ENCODE results near the gene PLEKHJ1.
A peak's percentile ranks its signal among the peaks of the same experiment; 100 is the strongest.
"Not testable (repeated sequence)": the region's sequence is repeated elsewhere in the genome, so short reads cannot be mapped to it uniquely, and the experiment has no call there.

PLEKHJ1 gene

GRCh38 chr19:2236314-2237050 lies at the start of gene PLEKHJ1, which contains the start of gene SF3A2:
TSS of gene PLEKHJ1 (minus strand) at chr19:2236329. CDS start at chr19:2236248, 81 bp downstream.
TSS of gene SF3A2 (plus strand) at chr19:2236824. CDS start at chr19:2243419, 6,595 bp downstream.
- peak; percentile 96 for DNase-seq

- DNase-seq = no peak
These were observed 47.8 kb upstream of the PLEKHJ1 start for GRCh38 chr19:2283835-2284507.

GRCh38 chr19:2282862-2283237 lies 46.7 kb upstream of the PLEKHJ1 start:
- DNase-seq = no peak

- no peak for DNase-seq
These were observed 46.1 kb upstream of the PLEKHJ1 start, which contains the start of gene PEAK3 for GRCh38 chr19:2282062-2282861. TSS of gene PEAK3 (minus strand) at chr19:2282175. CDS start at chr19:2280931, 1,244 bp downstream.

GRCh38 chr19:2281265-2282061 lies 45.3 kb upstream of the PLEKHJ1 start:
- DNase-seq = not testable (repeated sequence)

- DNase-seq = no peak
These were observed 44.6 kb upstream of the PLEKHJ1 start for GRCh38 chr19:2280633-2281264.

- DNase-seq = no peak
These were observed 42.5 kb upstream of the PLEKHJ1 start for GRCh38 chr19:2278459-2279158.

- no peak for DNase-seq
These were observed 41.0 kb upstream of the PLEKHJ1 start for GRCh38 chr19:2277138-2277537.

GRCh38 chr19:2276429-2276986 lies 40.4 kb upstream of the PLEKHJ1 start:
- DNase-seq = no peak

- no peak for DNase-seq
These were observed 39.7 kb upstream of the PLEKHJ1 start for GRCh38 chr19:2275588-2276428.

- peak; percentile 46 for DNase-seq
These were observed 38.9 kb upstream of the PLEKHJ1 start for GRCh38 chr19:2274931-2275535.

GRCh38 chr19:2274185-2274711 lies 38.1 kb upstream of the PLEKHJ1 start:
- no peak for DNase-seq

GRCh38 chr19:2273356-2274184 lies 37.4 kb upstream of the PLEKHJ1 start:
- peak; percentile 67 for DNase-seq

GRCh38 chr19:2271234-2272103 lies 35.3 kb upstream of the PLEKHJ1 start:
- DNase-seq = no peak

GRCh38 chr19:2270423-2271233 lies 34.5 kb upstream of the PLEKHJ1 start:
- DNase-seq = peak; percentile 68

GRCh38 chr19:2270157-2270422 lies 34.0 kb upstream of the PLEKHJ1 start:
- peak; percentile 28 for DNase-seq

All from activated CD4-positive, alpha-beta T cell treated with anti-CD3 and anti-CD28 coated beads, Interleukin-2, amount 50 U/mL, for 1 hour (primary cell).